ENCODE measurements around the gene COQ8A.

The COQ8A gene

GRCh38 chr1:226972931-226973330 is 32.8 kb downstream of the COQ8A start:
- no peak for DNase-seq (ENCODE audit: low read depth in 2 of 2, low spot score in 1 of 2)

GRCh38 chr1:226973371-226973897 is 33.3 kb downstream of the COQ8A start:
- DNase-seq (ENCODE audit: low read depth in 2 of 2, low spot score in 1 of 2): no peak

GRCh38 chr1:226973898-226974543 is 33.9 kb downstream of the COQ8A start:
- no peak for DNase-seq (ENCODE audit: low read depth in 2 of 2, low spot score in 1 of 2)

GRCh38 chr1:226974544-226975258 is 34.6 kb downstream of the COQ8A start:
- no peak for DNase-seq (ENCODE audit: low read depth in 2 of 2, low spot score in 1 of 2)

GRCh38 chr1:226975259-226976250 is 35.5 kb downstream of the COQ8A start:
- DNase-seq (ENCODE audit: low read depth in 2 of 2, low spot score in 1 of 2): no peak

- DNase-seq (ENCODE audit: low read depth in 2 of 2, low spot score in 1 of 2): no peak
These were observed 36.3 kb downstream of the COQ8A start for GRCh38 chr1:226976276-226976977.

GRCh38 chr1:226976978-226977642 is 37.0 kb downstream of the COQ8A start:
- no peak for DNase-seq (ENCODE audit: low read depth in 2 of 2, low spot score in 1 of 2)

- DNase-seq (ENCODE audit: low read depth in 2 of 2, low spot score in 1 of 2): no peak
These were observed 37.7 kb downstream of the COQ8A start for GRCh38 chr1:226977643-226978431.

- DNase-seq (ENCODE audit: low read depth in 2 of 2, low spot score in 1 of 2): no peak
These were observed 38.5 kb downstream of the COQ8A start for GRCh38 chr1:226978432-226979114.

- no peak for DNase-seq (ENCODE audit: low read depth in 2 of 2, low spot score in 1 of 2)
These were observed 39.0 kb downstream of the COQ8A start for GRCh38 chr1:226979115-226979516.

- no peak for DNase-seq (ENCODE audit: low read depth in 2 of 2, low spot score in 1 of 2)
These were observed 39.5 kb downstream of the COQ8A start for GRCh38 chr1:226979517-226980121.

- DNase-seq (ENCODE audit: low read depth in 2 of 2, low spot score in 1 of 2): no peak
These were observed 40.0 kb downstream of the COQ8A start for GRCh38 chr1:226980122-226980560.

- DNase-seq (ENCODE audit: low read depth in 2 of 2, low spot score in 1 of 2): no peak
These were observed 40.7 kb downstream of the COQ8A start for GRCh38 chr1:226980565-226981385.

- no peak for DNase-seq (ENCODE audit: low read depth in 2 of 2, low spot score in 1 of 2)
These were observed 41.3 kb downstream of the COQ8A start for GRCh38 chr1:226981386-226981817.

GRCh38 chr1:226981838-226982237 is 41.7 kb downstream of the COQ8A start:
- no peak for DNase-seq (ENCODE audit: low read depth in 2 of 2, low spot score in 1 of 2)

- DNase-seq (ENCODE audit: low read depth in 2 of 2, low spot score in 1 of 2): no peak
These were observed 42.5 kb downstream of the COQ8A start for GRCh38 chr1:226982451-226983177.
